ENCODE measurements around the gene HLA-DRB5.
"Not testable (repeated sequence)": the region's sequence is repeated elsewhere in the genome, so short reads cannot be mapped to it uniquely, and the experiment has no call there.

HLA-DRB5 gene

GRCh38 chr6:32529697-32530430 is at the start of gene HLA-DRB5:
HLA-DRB5 (minus strand) TSS chr6:32530287; CDS start chr6:32530224, 63 bp downstream.
- DNase-seq, result no peak

- no peak for DNase-seq
Measured at GRCh38 chr6:32578962-32579361, 48.9 kb upstream of the HLA-DRB5 start.

DNA sequence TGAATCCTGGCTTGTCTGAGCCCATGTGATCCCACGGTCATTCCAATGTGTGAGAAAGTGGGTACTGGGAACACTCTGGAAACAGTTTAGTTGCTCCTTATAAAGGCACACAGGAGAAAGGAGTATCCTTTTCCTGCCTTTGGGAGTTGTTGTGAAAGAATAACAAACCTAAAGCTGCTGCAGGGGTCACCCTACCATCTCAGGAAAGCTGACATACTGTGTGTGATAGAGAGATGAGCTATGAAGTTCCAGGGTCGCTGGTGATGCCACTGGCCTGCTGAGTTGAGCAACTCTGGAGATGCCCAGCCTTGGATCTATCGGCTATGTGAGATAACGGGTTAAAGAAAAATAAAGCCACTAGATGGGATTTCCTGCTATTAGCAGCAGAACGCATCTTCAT is 47.4 kb upstream of the HLA-DRB5 start:
- not testable (repeated sequence) for DNase-seq

DNA sequence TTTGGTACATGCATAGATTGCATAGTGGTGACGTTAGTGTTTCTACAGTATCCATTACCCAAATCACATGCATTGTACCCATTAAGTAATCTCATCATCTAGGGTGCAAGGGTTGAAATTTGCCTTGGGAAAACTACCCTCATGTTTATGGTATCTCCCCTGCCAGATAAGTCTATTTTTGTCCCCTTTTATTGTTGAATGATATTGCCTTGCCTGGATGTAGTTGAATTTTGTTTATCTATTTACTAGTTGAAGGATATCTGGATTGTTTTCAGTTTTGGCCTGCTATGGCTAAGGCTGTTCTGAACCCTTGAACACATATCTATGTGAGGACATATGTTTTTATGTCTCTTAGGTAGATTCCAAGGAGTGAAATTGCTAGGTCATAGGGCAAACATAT is 46.2 kb upstream of the HLA-DRB5 start:
- DNase-seq, result no peak

DNA sequence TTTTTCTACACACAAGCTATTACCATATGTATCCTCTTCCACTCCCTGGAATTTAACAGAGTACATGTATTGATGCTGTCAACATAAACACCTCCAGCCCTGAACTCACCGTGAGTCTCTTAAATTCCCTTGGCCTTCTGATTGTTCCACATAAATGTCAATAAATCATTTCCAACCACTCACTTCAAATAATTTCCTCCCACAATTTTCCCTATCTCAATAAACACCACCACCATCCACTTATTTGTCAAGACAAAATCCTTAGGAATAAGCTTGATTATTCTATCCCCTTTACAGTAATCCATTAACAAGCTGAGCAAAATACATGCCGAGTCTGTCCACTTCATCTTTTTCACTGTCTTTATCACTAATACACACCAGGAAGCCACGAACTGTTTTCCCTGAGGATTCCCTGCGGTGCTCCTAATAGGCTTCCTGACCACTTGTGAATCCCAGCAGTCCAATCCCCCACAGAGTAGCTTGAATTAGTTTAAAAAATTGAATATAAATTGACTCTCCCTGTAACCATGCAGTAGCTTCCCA is 40.3 kb upstream of the HLA-DRB5 start:
- no peak for DNase-seq

GRCh38 chr6:32568561-32568960 is 38.5 kb upstream of the HLA-DRB5 start:
- DNase-seq, result no peak

GRCh38 chr6:32566957-32567356 is 36.9 kb upstream of the HLA-DRB5 start:
- no peak for DNase-seq

DNA sequence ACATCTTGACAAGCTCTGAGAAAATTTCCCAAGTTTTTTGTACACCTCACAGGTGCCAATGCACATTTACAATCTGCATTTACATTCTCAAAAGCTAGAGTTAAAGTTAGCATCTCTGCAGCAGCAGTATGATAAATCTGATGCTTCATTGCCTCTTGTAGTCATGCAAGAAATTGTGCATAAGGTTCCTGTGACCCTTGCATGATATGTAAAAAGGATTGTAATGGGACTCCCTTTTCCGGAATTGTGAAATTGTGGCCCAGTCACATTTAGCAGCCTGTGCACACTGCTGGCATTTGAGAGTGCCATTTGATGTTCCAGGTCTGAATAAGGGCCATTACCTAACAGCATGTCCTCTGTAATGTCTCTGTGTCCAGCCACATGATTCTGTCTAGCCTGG is 35.4 kb upstream of the HLA-DRB5 start:
- no peak for DNase-seq

DNA sequence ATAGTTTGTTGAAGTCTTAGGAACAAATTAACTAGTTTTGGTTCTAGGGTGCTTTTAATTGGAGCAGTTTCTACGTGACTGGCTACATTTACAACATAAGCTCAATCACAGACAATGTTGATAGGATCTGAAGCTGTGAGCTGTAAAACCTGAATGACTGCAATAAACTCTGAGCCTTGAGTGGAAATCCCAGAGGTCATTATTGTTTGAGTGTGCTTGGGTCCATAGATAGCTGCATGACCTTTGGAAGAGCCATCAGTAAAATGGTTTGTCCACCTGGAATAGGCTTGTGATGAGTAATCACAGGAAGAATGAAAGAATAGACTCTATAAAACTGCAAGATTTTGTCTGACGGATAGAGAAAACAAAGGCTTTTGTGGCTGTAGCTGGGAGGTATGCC is 32.9 kb upstream of the HLA-DRB5 start:
- DNase-seq, result no peak

DNA sequence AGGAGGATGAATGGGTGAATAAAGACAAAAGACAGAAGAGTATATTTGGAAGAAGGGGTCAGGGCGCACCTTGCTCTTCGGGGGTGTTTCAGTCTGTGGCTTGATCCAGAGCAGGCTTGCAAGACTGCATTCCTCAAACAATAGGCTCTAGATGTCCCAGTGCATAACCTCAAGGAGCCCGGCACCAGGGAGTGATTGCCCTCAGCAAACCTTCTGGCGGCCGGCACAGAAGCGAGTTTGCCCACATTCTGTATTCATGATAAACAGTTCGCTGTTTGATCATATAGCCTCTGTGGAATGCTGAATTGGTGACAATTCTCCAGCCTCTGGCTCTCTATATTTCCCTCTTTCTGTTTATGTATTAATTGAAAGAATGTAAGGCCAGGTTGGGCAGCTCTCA is 29.7 kb upstream of the HLA-DRB5 start:
- DNase-seq, result no peak

- DNase-seq, result no peak
Measured at GRCh38 chr6:32558426-32559057, 28.5 kb upstream of the HLA-DRB5 start.

- DNase-seq, result no peak
Measured at GRCh38 chr6:32554116-32554965, 24.3 kb upstream of the HLA-DRB5 start.

GRCh38 chr6:32553037-32553742 is 23.1 kb upstream of the HLA-DRB5 start:
- DNase-seq, result no peak

GRCh38 chr6:32551410-32551809 is 21.3 kb upstream of the HLA-DRB5 start:
- DNase-seq, result no peak

GRCh38 chr6:32539839-32540238 is 9.8 kb upstream of the HLA-DRB5 start:
- DNase-seq, result no peak

DNA sequence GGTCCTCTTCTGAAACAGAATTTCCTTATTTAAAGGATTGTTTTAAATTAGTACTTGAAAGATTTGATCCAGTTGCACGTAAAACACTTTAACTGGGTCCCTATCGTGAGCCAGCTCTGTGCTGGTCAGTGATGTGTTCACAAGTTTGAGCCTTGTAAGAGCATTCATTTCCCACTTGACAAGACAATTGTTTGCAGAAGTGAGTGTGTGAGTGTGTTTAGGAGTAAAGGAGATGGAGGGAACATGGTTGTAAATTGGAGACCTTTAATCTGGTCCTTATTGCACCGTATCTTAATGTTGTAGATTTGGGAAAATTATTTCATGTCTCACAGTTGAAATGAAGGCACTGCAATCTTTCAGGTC is 325 bp upstream of the HLA-DRB5 start:
- not testable (repeated sequence) for DNase-seq

DNA sequence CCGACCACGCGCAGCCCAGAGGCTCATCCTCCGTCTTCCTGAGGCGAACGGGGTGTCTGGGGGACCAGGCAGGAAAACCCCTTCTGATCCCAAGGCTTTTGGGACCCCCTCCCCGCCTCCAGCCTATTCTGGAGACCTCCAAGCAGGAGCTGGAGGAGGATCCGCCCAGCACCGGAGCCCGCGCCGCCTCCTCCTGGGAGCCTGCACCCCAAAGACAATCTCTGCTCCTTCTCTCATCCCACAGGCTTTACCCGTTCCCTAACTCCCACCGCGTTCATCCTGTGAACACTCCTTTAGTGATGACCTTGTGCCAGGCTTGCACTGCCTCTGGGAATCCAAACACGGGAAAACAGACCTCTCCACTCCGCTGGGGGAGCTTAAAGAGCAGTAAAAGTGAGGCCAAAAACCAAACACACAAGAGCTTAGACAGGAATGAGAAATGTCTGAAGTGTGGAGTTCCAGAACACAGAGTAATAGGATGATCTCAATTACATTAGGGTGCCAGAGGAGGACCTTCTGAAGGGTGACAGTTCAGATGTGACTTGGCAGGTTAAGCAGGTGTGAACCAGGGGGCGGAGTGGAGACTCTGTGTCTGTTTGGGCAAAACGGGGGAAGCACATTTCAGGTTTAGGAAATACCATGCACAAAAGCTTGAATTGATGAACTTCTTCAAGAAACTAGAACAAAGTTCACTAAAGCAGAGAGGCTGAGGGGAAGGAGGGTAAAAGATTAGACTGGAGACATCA is 7.6 kb downstream of the HLA-DRB5 start:
- no peak for DNase-seq

DNA sequence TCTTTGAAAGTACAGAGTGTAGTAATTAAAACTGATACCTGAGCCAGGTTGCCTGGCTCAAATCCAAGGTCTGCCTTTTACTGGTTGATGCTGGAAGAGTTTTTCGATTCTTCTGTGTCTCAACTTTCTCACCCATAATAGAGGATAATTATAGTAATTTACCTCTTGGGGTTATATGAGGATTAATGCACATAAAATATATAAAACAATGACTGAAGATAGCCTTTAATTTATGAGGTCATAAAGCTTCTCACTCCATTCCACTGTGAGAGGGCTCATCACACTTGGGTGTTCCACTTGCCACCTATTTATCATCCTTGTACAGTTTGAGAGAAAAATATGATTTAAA is 10.2 kb downstream of the HLA-DRB5 start:
- no peak for DNase-seq

GRCh38 chr6:32519118-32519909 is 10.8 kb downstream of the HLA-DRB5 start:
- DNase-seq, result no peak

DNA sequence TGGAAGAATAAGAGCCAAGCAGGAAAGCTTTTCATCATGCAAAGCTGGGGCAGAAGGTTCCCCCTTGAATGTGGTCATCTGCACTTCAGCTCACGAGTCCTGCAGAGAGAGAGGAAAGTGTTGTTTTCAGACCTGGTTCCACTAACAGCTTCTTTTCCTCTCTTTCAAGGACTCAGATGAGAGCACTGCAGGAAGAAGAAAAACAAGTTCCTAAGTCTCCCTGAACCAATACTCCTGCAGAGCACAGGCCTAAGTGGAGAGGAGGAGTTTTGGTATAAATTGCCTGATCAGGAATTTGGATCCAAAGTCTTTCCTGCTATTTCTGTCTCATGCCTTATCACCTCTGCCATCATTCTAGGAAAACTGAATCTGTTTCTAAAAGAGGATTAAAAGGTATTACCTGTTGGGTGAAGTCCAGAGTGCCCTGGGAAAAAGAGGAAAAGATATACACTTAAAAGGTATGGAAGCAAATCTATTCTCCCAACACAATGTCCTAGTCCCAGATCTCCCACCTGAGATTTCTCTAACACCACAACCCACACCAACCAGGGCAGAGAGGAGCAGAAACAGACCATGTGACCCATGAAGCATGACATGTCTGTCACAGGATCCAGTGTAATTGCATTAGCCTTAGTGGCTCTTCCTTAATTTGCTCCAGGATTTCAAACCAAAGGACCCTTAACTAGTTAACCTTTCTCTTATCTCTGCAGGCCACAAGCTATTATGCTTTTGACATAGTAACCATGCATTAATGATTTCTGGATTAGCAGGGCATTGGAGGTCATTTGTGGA is 12.2 kb downstream of the HLA-DRB5 start:
- DNase-seq, result no peak

GRCh38 chr6:32501016-32501415 is 29.1 kb downstream of the HLA-DRB5 start:
- DNase-seq, result no peak

Measured in fibroblast of skin of right quadriceps (primary cell).